T-helper 1 cell treated with Interleukin-12 subunit alpha and Interleukin-12 subunit beta and Interleukin-4 antibody, amounts not matched to agents 30 μg/mL and 1 μg/mL, for 36 hours (primary cell): ENCODE data around the gene OAS3.
A peak's percentile ranks its signal among the peaks of the same experiment; 100 is the strongest.
"Not testable (repeated sequence)": the region's sequence is repeated elsewhere in the genome, so short reads cannot be mapped to it uniquely, and the experiment has no call there.

Experiments
- H3K27ac Mint-ChIP-seq: one replicate; pipeline ENCODE4 v1.8.0; 2021; ENCODE audit warnings: mild to moderate bottlenecking, mixed read lengths
- H3K27me3 Mint-ChIP-seq: one replicate; pipeline ENCODE4 v1.8.0; 2021; ENCODE audit warnings: low read depth, mixed read lengths
- H3K36me3 Mint-ChIP-seq: one replicate; pipeline ENCODE4 v1.8.0; 2021; ENCODE audit warnings: low read depth, mixed read lengths
- H3K4me1 Mint-ChIP-seq: one replicate; pipeline ENCODE4 v1.8.0; 2021; ENCODE audit warnings: low read depth, mixed read lengths
- H3K4me3 Mint-ChIP-seq: one replicate; pipeline ENCODE4 v1.8.0; 2021; ENCODE audit warnings: mild to moderate bottlenecking, moderate library complexity, mixed read lengths
- H3K9me3 Mint-ChIP-seq: one replicate; pipeline ENCODE4 v1.8.0; 2021; ENCODE audit warnings: mixed read lengths

The OAS3 gene

GRCh38 chr12:112936927-112937326, 1.3 kb upstream of the OAS3 start:
- H3K27me3 Mint-ChIP-seq = no peaks in the 10 kb centered on the region

GRCh38 chr12:112938751-112939150, 477 bp downstream of the OAS3 start:
- Mint-ChIP-seq H3K4me3 (peak overlapping the region; percentile 84), H3K36me3 (peaks cover 25% of the 10 kb centered on the region), H3K27me3 (no peaks in the 10 kb centered on the region), H3K4me1 (peaks cover 43% of the 10 kb centered on the region), H3K9me3 (no peaks in the 10 kb centered on the region), H3K27ac (peak overlapping the region; percentile 85)

More at GRCh38 chr12:112936927-112937326, 1.3 kb upstream of the OAS3 start:
- H3K27ac Mint-ChIP-seq = peak overlapping the region; percentile 74
- peaks cover 40% of the 10 kb centered on the region for H3K4me1 Mint-ChIP-seq
- H3K4me3 Mint-ChIP-seq = peak overlapping the region; percentile 41
- H3K36me3 Mint-ChIP-seq = peaks cover 21% of the 10 kb centered on the region
- H3K9me3 Mint-ChIP-seq = no peaks in the 10 kb centered on the region

DNA sequence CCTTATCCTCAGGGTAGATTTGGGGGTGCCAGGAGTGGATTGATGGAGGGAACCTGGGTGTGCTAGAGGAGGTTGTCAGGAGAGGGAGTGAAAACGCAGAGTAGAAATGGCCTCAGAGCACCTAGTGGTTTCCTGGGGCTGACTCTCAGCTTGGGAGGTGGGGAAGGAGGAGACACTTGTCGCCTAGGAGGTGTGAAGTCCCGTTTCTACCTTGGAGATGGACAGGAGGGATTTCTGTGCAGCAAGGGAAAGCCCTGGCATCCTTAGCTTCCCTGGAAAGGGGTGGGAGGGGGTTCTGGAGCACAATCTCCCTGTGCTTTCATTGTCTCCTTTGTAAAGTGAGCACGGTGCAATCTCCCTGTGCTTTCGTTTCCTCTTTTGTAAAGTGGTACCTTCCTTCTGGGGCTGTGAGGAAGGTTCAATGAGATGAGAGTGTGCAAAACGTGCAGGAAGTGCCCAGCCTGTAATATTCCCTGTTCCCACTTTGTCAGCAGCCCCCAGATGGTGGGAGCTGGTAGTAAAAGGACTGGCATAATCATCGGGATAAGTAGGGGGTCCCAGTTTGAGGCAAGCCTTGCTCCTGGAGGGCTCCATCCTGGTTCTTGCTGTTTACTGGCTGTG, 1.6 kb downstream of the OAS3 start:
- Mint-ChIP-seq H3K4me1 (peaks cover 47% of the 10 kb centered on the region), H3K9me3 (no peaks in the 10 kb centered on the region), H3K4me3 (peak overlapping the region; percentile 84), H3K27ac (peak overlapping the region; percentile 91), H3K36me3 (peaks cover 32% of the 10 kb centered on the region), H3K27me3 (no peaks in the 10 kb centered on the region)

DNA sequence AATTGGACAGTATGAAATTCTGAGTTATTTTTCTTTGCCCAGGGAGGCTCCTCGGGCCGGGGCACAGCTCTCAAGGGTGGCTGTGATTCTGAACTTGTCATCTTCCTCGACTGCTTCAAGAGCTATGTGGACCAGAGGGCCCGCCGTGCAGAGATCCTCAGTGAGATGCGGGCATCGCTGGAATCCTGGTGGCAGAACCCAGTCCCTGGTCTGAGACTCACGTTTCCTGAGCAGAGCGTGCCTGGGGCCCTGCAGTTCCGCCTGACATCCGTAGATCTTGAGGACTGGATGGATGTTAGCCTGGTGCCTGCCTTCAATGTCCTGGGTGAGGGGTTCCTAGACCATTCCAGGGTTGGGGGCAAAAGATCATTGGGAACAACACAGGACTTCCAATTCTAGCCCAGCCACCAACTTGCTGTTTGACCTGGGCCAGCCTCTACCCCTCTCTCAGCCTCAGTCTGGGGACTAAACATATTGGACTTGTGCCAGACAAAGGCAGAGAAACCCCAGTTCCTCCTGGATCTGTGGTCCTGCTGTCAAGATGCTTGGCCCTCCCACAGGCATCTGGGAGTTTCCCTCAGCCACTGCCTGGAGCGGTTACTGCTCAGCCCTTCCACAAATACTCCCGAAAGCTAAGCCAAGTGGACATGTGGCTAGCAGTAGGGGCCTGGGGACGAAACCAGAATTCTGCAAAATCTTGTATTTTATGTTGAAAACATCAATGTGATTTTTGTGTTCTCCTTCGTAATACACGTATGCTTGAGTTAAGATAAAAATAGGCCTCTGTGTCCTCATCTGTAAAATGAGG, 3.5 kb downstream of the OAS3 start:
- no peak overlapping the region for H3K27ac Mint-ChIP-seq
- no peaks in the 10 kb centered on the region for H3K27me3 Mint-ChIP-seq
- H3K36me3 Mint-ChIP-seq = peaks cover 45% of the 10 kb centered on the region
- H3K9me3 Mint-ChIP-seq = no peaks in the 10 kb centered on the region
- peaks cover 39% of the 10 kb centered on the region for H3K4me1 Mint-ChIP-seq
- peak overlapping the region; percentile 31 for H3K4me3 Mint-ChIP-seq

DNA sequence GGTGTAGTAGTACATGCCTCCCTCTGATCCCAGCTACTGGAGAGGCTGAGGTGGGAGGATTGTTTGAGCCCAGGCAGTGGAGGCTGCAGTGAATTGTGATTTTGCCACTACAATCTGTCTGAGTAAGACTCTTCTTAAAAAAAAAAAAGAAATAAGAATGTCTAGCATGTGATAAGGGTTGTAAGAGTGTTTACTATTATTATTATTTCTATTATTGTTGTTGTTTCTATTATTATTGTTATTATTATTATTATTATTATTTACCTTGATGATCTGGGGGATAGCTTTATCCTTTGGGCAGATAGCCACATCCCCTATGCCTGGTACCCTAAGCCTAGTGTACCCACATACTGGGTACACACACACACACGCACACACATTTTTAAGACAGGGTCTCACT, 4.3 kb downstream of the OAS3 start:
- Mint-ChIP-seq H3K9me3 (no peaks in the 10 kb centered on the region), H3K36me3 (peaks cover 53% of the 10 kb centered on the region)

DNA sequence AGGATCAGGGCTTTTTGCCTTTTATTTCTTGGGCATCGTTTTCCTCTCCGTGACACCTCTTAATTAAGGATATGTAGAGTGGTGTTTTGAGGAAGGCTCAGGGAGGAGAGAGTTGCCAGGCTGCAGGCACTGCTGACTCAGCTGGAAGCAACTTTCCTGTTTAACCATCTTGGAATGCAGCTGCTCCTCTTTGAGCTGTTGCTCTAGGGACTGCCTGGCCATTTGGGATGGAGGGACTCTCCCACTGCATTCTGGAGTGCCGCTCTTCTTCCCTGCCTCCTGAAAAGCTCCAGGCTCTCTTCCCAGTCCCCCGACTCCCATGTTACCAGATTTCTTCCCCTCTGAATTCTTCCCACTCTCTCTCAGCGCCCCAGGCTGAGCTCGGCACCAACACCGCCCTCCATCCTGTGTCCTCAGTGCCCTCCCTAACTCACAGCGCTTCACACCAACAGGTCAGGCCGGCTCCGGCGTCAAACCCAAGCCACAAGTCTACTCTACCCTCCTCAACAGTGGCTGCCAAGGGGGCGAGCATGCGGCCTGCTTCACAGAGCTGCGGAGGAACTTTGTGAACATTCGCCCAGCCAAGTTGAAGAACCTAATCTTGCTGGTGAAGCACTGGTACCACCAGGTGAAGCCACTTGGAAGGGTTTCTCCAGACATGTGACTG, 5.9 kb downstream of the OAS3 start:
- H3K27ac Mint-ChIP-seq = no peak overlapping the region
- no peaks in the 10 kb centered on the region for H3K9me3 Mint-ChIP-seq
- H3K36me3 Mint-ChIP-seq = peaks cover 53% of the 10 kb centered on the region

More for the DNA sequence above, 4.3 kb downstream of the OAS3 start:
- H3K27me3 Mint-ChIP-seq = no peaks in the 10 kb centered on the region
- H3K4me3 Mint-ChIP-seq = peak overlapping the region; percentile 21
- no peak overlapping the region for H3K27ac Mint-ChIP-seq
- H3K4me1 Mint-ChIP-seq = peaks cover 34% of the 10 kb centered on the region

GRCh38 chr12:112945515-112945914, 7.2 kb downstream of the OAS3 start:
- H3K27me3 Mint-ChIP-seq = no peaks in the 10 kb centered on the region
- H3K4me1 Mint-ChIP-seq = peaks cover 19% of the 10 kb centered on the region
- peaks cover 48% of the 10 kb centered on the region for H3K36me3 Mint-ChIP-seq
- no peak overlapping the region for H3K27ac Mint-ChIP-seq
- no peaks in the 10 kb centered on the region for H3K9me3 Mint-ChIP-seq
- no peak overlapping the region for H3K4me3 Mint-ChIP-seq

More for the DNA sequence above, 5.9 kb downstream of the OAS3 start:
- Mint-ChIP-seq H3K4me1 (peaks cover 29% of the 10 kb centered on the region), H3K27me3 (no peaks in the 10 kb centered on the region), H3K4me3 (peak overlapping the region; percentile 4)

DNA sequence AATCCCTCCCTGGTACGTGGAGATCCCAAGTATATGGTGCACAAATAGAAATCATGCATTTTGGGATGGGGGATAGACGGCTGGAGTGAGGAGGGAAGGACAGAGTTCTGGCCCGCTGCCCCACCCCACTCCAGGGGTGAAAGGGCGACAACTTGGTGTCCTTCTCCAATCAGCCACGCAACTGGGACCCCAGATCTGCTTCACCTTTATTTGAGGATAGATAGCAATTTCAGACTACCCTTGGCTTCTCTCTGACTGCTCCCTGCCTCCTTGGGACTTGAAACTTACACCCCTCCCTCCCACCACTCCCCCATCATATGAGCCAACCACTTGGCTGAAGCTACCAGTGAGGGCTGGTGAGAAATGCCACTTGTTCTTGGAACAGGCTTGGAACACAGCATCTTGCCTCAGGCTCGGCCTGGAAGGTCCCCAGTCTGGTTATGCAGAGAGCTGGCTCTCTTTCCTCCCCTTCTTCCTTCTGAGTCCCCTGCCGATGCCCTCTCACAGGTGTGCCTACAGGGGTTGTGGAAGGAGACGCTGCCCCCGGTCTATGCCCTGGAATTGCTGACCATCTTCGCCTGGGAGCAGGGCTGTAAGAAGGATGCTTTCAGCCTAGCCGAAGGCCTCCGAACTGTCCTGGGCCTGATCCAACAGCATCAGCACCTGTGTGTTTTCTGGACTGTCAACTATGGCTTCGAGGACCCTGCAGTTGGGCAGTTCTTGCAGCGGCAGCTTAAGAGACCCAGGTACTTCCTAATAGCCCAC, 8.1 kb downstream of the OAS3 start:
- Mint-ChIP-seq H3K4me3 (no peak overlapping the region), H3K4me1 (peaks cover 17% of the 10 kb centered on the region), H3K36me3 (peaks cover 54% of the 10 kb centered on the region), H3K9me3 (no peaks in the 10 kb centered on the region), H3K27ac (no peak overlapping the region), H3K27me3 (no peaks in the 10 kb centered on the region)

DNA sequence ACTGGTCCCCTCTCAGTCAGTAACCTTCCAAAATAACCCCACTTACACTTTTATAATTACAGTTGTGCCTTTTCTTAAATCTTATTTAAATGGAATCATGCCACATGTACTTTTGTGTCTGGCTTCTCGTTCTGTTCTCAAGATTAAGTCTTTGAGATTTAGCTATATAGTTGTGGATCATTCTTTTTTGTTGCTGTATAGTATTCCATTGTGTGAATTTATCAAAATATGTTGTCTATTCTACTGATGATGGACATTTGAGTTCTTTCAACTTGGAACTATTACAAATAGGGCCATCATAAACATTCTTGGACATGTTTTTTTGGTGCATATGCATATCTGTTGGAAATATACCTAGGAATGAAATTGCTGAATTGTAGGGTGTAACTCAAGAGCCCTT, 9.0 kb downstream of the OAS3 start:
- Mint-ChIP-seq H3K9me3 (no peaks in the 10 kb centered on the region), H3K36me3 (peaks cover 56% of the 10 kb centered on the region), H3K27ac (no peak overlapping the region), H3K27me3 (no peaks in the 10 kb centered on the region), H3K4me3 (no peak overlapping the region), H3K4me1 (peaks cover 9% of the 10 kb centered on the region)

DNA sequence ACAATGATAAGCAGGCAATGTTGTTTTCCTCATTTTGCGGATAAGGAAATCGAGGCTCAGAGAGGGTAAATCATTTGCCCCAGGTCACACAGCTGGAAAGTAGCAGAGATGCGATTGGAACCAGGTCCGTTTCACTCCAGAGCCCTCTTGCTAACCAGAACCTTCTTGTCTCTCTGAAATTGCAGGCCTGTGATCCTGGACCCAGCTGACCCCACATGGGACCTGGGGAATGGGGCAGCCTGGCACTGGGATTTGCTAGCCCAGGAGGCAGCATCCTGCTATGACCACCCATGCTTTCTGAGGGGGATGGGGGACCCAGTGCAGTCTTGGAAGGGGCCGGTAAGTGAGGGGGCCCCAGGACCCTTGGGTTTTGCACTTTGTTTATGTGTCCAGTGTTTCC, 9.5 kb downstream of the OAS3 start:
- H3K36me3 Mint-ChIP-seq = peaks cover 58% of the 10 kb centered on the region
- H3K4me1 Mint-ChIP-seq = peaks cover 9% of the 10 kb centered on the region
- no peak overlapping the region for H3K4me3 Mint-ChIP-seq
- no peaks in the 10 kb centered on the region for H3K27me3 Mint-ChIP-seq
- no peaks in the 10 kb centered on the region for H3K9me3 Mint-ChIP-seq
- no peak overlapping the region for H3K27ac Mint-ChIP-seq

GRCh38 chr12:112948806-112949205, 10.5 kb downstream of the OAS3 start:
- no peak overlapping the region for H3K4me3 Mint-ChIP-seq
- peaks cover 64% of the 10 kb centered on the region for H3K36me3 Mint-ChIP-seq

GRCh38 chr12:112950701-112951100, 12.4 kb downstream of the OAS3 start:
- H3K9me3 Mint-ChIP-seq = no peaks in the 10 kb centered on the region
- H3K4me1 Mint-ChIP-seq = peaks cover 19% of the 10 kb centered on the region
- no peaks in the 10 kb centered on the region for H3K27me3 Mint-ChIP-seq
- peaks cover 68% of the 10 kb centered on the region for H3K36me3 Mint-ChIP-seq
- no peak overlapping the region for H3K4me3 Mint-ChIP-seq
- H3K27ac Mint-ChIP-seq = no peak overlapping the region

More at GRCh38 chr12:112948806-112949205, 10.5 kb downstream of the OAS3 start:
- Mint-ChIP-seq H3K9me3 (no peaks in the 10 kb centered on the region), H3K4me1 (peaks cover 10% of the 10 kb centered on the region), H3K27ac (no peak overlapping the region), H3K27me3 (no peaks in the 10 kb centered on the region)

GRCh38 chr12:112957125-112957524, 18.9 kb downstream of the OAS3 start:
- not testable (repeated sequence) for H3K27me3 Mint-ChIP-seq, H3K4me3 Mint-ChIP-seq, H3K9me3 Mint-ChIP-seq, H3K27ac Mint-ChIP-seq
- H3K36me3 Mint-ChIP-seq = peaks cover 89% of the 10 kb centered on the region
- H3K4me1 Mint-ChIP-seq = peaks cover 45% of the 10 kb centered on the region

DNA sequence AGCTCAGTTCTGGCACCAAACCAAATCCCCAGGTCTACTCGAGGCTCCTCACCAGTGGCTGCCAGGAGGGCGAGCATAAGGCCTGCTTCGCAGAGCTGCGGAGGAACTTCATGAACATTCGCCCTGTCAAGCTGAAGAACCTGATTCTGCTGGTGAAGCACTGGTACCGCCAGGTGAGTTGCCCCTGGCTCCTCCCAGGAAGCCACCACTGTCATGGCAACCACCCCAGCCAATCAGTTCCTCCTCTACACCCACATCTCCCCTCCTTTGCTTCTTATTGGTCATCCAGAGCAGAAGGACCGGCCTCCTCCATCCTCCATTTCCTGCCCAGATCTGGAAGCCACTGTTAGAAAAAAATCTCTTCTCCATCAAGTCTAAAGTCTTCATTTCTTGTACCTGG, 22.8 kb downstream of the OAS3 start:
- H3K4me3 Mint-ChIP-seq = no peak overlapping the region
- H3K27me3 Mint-ChIP-seq = no peaks in the 10 kb centered on the region
- peaks cover 25% of the 10 kb centered on the region for H3K4me1 Mint-ChIP-seq
- H3K27ac Mint-ChIP-seq = peak overlapping the region; percentile 0
- peaks cover 87% of the 10 kb centered on the region for H3K36me3 Mint-ChIP-seq
- no peaks in the 10 kb centered on the region for H3K9me3 Mint-ChIP-seq
